Fibroblast of pulmonary artery (primary cell): Measurements from ENCODE around the gene MET.

Experiments used
- DNase-seq: peaks from one replicate; pipeline ENCODE4 v3.0.0-alpha.2; 2010; ENCODE audit warnings: low read depth
- H3K4me3 ChIP-seq: replicated peaks from 2 replicates; pipeline ENCODE4 v1.5.1; 2011; ENCODE audit warnings: low read depth, mild to moderate bottlenecking, control low read depth, low read length, moderate library complexity
- TF ChIP-seq, protein P1 (sequence below): IDR thresholded peaks from 2 replicates; pipeline ENCODE4 v1.5.1; 2011; ENCODE audit warnings: mild to moderate bottlenecking, control low read depth, low read length, inconsistent platforms; ENCODE audit errors: missing control alignments

Gene MET

GRCh38 chr7:116776610-116777289 lies 104.8 kb downstream of the MET start:
- TF ChIP-seq, protein P1, sequence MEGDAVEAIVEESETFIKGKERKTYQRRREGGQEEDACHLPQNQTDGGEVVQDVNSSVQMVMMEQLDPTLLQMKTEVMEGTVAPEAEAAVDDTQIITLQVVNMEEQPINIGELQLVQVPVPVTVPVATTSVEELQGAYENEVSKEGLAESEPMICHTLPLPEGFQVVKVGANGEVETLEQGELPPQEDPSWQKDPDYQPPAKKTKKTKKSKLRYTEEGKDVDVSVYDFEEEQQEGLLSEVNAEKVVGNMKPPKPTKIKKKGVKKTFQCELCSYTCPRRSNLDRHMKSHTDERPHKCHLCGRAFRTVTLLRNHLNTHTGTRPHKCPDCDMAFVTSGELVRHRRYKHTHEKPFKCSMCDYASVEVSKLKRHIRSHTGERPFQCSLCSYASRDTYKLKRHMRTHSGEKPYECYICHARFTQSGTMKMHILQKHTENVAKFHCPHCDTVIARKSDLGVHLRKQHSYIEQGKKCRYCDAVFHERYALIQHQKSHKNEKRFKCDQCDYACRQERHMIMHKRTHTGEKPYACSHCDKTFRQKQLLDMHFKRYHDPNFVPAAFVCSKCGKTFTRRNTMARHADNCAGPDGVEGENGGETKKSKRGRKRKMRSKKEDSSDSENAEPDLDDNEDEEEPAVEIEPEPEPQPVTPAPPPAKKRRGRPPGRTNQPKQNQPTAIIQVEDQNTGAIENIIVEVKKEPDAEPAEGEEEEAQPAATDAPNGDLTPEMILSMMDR: no peak
- DNase-seq: peak; percentile 76
- H3K4me3 ChIP-seq: no peak overlapping the region

GRCh38 chr7:116777651-116778281 lies 105.8 kb downstream of the MET start:
- TF ChIP-seq, protein P1: no peak
- peak; percentile 54 for DNase-seq
- no peak overlapping the region for H3K4me3 ChIP-seq

DNA sequence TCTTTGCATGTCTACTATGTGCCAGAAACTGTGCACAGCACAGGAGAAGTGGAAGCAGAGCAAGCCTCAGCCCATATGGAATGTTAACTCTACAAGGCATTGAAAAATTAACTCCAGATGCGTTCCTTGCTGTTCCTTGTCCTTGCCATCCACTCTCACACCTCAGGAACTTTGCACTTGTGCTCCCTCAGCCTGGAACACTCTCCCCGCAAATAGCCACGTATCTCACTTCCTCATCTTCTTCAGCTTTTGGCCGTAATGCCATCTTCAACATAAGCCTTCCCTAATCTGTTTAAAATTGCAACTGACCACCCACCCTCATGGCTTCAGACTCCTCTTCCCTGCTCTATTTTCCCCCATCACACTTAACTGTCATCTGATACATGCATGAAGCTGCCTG lies 107.2 kb downstream of the MET start:
- DNase-seq: no peak
- TF ChIP-seq, protein P1: no peak
- H3K4me3 ChIP-seq: no peak overlapping the region

GRCh38 chr7:116779931-116780330 lies 107.9 kb downstream of the MET start:
- H3K4me3 ChIP-seq: no peak overlapping the region
- DNase-seq: no peak
- TF ChIP-seq, protein P1: no peak

GRCh38 chr7:116780521-116780920 lies 108.5 kb downstream of the MET start:
- no peak overlapping the region for H3K4me3 ChIP-seq
- no peak for DNase-seq
- TF ChIP-seq, protein P1: no peak

DNA sequence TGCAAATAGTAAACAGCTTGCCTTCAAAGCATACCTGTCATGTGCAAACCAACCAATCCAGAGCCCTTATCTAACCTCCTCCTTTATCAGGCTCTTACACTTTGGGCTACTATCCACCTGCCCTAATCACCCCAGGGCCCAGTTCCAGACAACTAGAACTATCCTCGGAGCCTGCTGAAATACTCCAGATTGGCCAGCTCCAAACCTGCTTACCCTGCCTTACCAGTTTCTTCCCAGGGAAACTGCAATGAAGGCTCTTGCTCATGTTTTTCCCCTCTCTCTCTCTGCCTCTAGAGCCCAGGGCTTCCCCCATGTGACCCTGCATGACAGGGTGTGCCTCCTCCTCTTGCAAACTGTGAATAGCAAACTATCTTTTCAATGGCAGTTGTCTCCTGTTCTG lies 109.0 kb downstream of the MET start:
- TF ChIP-seq, protein P1: no peak
- no peak overlapping the region for H3K4me3 ChIP-seq
- DNase-seq: no peak

DNA sequence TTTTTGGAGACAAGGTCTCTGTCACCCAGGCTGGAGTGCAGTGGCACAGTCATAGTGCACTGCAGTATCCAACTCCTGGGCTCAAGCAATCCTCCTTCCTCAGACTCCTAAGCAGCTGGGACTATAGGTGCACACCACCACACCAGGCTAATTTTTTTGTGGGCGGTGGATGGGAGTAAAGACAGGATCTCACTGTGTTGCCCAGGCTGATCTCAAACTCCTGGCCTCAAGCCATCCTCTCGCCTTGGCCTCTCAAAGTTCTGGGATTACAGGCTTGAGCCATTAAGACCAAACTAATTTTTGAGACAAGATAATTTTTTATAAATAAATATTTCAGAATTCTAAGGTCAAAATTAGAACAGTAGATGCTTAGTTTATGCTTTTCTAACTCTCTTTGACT lies 109.6 kb downstream of the MET start:
- TF ChIP-seq, protein P1: no peak
- DNase-seq: no peak
- H3K4me3 ChIP-seq: no peak overlapping the region
